ENCODE results near the gene CISH.

DNA sequence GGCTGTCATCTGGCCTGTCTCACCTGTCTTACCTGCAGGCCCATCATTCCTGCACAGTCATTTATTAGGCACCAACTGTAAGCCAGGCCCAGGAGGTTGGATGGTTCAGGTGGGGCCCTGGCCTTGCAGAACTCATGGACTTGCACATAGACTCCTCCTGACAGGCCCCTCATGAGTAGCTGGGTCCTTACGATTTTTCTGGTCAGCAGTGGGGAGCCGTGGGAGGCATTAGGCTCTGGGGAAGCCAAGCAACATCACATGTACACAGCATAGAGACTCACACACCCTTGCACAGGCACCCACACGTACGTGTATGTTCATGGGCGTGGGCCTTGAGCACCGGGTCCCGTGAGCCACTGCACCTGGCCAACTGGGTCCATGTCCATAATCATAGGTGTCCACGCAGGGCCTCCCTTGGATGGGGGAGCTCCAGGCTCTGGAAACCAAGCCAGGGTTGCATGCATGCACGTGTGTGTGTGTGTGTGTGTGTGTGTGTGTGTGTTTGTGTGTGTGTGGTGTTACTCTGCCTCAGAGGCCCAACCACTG lies 20.3 kb downstream of the CISH start:
- TF ChIP-seq, protein P1, sequence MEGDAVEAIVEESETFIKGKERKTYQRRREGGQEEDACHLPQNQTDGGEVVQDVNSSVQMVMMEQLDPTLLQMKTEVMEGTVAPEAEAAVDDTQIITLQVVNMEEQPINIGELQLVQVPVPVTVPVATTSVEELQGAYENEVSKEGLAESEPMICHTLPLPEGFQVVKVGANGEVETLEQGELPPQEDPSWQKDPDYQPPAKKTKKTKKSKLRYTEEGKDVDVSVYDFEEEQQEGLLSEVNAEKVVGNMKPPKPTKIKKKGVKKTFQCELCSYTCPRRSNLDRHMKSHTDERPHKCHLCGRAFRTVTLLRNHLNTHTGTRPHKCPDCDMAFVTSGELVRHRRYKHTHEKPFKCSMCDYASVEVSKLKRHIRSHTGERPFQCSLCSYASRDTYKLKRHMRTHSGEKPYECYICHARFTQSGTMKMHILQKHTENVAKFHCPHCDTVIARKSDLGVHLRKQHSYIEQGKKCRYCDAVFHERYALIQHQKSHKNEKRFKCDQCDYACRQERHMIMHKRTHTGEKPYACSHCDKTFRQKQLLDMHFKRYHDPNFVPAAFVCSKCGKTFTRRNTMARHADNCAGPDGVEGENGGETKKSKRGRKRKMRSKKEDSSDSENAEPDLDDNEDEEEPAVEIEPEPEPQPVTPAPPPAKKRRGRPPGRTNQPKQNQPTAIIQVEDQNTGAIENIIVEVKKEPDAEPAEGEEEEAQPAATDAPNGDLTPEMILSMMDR (IDR thresholded peaks at IDR 0.05): no peak
- no peak for TF ChIP-seq EZH2 (IDR thresholded peaks at IDR 0.05)
